CD4-positive, alpha-beta T cell treated with Interleukin-6 for 4 hours (primary cell): ENCODE results near the gene IFI44.

Experiments
- DNase-seq: peaks from one replicate; pipeline ENCODE4 v3.0.0-alpha.2; 2020; ENCODE audit warnings: mixed read lengths

Gene IFI44, protein sequence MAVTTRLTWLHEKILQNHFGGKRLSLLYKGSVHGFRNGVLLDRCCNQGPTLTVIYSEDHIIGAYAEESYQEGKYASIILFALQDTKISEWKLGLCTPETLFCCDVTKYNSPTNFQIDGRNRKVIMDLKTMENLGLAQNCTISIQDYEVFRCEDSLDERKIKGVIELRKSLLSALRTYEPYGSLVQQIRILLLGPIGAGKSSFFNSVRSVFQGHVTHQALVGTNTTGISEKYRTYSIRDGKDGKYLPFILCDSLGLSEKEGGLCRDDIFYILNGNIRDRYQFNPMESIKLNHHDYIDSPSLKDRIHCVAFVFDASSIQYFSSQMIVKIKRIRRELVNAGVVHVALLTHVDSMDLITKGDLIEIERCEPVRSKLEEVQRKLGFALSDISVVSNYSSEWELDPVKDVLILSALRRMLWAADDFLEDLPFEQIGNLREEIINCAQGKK

DNA sequence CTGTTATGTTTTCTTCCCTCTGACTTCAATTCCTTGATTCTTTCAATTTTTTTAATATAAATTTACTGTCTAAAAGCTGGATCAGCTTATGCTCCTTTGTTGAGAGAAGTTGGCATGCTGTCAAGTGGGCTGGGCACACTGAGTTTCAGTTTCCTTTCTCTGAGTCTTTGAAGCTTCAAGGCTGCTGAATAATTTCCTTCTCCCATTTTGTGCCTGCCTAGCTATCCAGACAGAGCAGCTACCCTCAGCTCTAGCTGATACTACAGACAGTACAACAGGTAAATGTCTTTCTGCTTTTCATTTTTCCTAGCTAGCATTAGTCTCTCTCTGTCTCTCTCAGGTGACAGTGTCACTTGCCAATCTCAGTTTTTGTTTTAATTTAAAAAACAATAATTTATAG is at the start of gene IFI44:
TSS of gene IFI44 (plus strand) at position 204 of the 400 bp plus-strand sequence. CDS start 365 bp downstream, outside the sequence.
- DNase-seq: peak; percentile 86

DNA sequence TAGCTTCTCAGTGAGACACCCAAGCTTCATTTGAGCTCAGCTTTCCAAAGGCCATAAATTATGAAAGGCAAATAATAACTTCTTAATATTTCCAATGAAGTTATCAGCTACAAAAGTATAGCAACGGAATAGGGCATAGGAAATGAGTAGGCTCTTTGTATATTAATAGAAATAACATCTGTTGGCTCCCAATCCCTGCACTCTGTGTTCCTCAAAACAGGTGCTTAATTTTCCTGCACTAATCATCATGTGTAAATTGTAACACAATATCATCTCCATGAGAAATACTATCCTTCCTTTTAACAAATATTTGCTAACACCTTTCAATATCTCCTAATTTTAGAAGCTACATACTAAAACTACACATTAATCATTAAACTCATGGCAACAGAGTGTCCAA is 48.6 kb upstream of the IFI44 start:
- no peak for DNase-seq

DNA sequence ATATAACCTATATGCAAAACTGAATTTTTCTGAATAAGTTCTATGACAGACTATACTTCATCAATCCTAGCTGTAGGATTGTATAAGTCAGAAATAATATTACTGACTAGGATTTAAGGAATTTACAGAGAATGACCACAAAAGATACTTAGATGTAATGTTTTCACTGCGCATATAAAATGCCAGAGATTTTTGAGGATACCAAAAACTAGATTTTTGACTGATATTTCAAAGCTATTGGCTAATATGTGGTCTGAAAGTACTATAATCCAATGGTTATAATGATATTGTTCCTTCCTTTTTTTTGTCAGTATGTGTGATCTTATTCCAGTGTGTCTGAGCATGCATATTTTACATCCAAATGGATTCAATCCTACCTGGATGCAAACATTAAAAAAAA is 46.4 kb upstream of the IFI44 start:
- no peak for DNase-seq

DNA sequence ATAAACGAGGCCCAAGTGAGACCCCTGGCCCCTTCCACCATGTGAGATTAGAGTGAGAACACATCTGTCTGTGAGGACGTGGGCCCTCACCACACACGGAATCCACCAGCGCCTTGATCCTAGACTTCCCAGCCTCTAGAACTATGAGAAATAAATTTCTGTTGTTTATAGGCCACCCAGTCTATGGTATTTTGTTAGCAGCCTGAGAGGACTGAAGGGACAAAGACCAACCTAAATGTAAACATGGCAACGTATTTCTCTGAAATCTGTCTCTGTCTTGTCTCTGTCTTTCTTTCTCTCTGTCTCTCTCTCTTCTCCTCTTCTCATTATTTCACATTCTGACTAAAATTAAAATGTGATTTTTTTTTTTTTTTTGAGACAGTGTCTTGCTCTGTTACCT is 45.0 kb upstream of the IFI44 start:
- DNase-seq: no peak

DNA sequence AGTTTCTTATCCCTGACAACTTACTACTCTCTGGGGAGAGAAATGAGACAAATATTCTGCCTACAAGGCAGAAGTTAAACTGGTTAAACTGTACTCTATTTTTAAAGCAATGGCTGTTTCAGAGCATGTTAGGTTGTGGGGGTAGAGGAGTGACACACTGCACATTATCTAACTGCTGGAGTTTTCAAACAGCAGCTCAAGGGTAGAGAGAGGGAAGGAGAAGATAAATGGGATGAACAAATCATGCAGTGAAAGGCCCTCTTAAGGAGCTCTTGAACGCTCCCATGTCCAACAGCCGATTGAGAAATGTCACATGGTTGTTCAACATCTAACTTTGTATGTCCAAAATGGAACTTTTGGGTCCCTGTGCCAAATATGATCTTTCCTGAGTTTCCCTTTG is 43.4 kb upstream of the IFI44 start:
- DNase-seq: no peak

DNA sequence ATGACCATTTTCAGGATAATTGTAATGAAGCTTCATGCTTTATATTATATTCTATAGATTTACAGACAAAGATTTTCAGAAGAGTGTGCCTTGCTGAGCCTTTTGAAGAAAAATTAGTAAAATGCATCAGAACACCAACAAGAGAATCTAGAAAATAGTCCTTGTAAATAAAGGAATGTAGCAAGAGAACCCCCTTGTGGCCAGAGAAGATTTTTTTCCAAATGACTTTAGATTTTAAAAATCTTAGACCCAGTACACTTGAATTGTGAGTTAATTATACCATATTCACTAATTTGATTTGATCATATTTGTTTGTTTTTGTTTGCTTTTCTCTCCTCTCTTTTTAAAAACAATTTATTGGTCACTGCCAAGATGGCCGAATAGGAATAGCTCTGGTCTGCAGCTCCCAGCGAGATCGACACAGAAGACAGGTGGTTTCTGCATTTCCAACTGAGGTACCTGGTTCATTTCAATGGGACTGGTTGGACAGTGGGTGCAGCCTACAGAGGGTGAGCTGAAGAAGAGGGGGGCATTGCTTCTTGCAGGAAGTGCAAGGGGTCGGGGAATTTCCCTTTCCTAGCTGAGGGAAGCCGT is 42.2 kb upstream of the IFI44 start:
- DNase-seq: no peak

DNA sequence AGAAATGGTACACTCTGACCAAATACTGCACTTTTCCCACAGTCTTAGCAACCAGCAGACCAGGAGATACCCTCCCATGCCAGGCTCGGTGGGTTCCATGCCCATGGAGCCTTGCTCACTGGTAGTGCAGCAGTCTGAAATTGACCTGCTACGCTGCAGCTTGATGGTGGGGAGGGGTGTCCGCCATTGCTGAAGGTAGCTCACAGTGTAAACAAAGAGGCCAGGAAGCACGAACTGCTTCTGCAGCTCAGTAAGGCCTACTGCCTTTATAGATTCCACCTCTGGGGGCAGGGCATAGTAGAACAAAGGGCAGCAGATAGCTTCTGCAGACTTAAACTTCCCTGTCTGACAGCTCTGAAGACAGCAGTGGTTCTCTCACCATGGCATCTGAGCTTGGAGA is 41.7 kb upstream of the IFI44 start:
- no peak for DNase-seq

DNA sequence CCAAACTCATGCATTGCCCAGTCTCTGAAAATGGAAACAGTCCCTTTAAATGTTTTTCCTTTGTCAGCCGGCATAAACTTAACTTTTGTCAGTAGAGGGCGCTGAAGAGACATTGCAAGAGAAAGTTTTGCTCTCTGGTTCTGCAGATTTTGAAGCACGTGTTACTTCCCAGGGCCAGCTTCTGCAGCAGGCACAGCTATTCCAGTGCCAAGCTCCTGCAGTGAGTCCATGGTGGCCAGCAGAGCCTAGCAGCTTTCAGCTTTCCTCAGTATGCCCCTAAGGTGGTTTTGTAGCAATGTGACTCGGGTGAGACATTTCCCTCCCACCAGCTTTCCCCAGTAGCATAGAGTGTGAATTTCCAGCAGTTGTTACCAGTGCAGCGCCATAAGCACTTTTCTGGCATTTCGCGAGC is 32.0 kb upstream of the IFI44 start:
- peak; percentile 66 for DNase-seq

DNA sequence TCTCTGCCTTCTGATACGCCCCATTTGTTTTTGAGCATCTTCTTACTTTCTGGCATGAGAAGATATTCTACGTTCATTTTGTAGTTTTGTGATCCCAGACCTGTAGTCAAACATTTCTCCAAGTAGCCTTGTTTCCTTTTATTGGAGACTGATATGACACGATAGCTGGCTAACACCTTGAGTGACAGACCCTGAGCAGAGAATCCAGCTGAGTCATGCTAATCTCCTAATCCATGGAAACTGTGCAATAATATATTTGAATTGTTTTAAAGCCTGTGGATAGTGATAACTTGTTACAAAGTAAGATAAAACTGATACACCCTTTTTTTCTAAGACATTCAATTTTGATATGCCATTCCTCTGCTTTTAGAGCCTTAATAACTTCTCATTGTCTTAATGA is 30.6 kb upstream of the IFI44 start:
- no peak for DNase-seq

DNA sequence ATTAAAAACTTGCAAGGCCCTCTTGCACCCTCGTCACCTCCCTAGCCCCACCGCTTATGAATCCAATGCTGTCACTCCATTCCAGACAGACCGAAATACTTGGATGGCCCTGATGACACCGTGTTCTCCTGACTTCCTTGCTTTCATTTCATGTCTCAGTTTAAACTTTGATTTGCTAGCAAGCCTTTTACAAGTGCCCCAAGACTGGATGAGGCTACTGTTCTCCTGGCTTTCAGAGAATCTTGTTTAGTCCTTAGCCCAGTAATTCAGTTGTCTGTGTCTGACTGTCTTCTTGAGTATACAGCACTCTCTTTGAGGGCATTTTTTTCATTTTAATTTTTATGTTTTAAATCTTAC is 30.2 kb upstream of the IFI44 start:
- DNase-seq: no peak

DNA sequence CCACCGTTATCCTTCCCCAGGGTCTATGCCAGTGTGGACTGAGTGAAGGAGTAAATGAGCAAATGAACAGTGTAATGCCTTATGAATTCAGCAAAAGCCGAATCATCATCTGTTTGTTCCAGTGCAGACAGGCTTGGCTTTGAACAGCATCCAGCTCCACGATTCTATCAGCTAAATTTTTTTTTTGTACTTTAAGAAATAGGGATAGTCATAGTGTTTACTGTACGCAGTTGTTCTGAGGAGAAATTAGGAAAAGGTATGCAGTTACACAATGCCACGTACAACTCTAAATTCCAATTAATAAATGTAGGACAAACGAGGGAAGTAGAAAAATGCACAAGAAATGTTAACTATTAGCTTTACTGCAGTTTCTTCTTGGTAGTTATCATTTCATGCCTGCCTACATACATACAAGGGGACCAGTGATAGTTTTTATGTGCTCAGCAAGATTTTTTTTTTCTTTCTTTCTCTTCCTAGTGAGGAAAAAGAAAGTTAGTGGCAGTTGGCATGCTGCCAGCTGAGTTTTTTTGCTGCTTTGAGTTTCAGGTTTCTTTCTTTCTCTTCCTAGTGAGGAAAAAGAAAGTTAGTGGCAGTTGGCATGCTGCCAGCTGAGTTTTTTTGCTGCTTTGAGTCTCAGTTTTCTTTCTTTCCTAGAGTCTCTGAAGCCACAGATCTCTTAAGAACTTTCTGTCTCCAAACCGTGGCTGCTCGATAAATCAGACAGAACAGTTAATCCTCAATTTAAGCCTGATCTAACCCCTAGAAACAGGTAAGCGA is 29.6 kb upstream of the IFI44 start, which contains the start of gene IFI44L:
TSS of gene IFI44L (plus strand) at position 646 of the 777 bp plus-strand sequence. CDS start 7,468 bp downstream, outside the sequence.
- DNase-seq: peak; percentile 80

DNA sequence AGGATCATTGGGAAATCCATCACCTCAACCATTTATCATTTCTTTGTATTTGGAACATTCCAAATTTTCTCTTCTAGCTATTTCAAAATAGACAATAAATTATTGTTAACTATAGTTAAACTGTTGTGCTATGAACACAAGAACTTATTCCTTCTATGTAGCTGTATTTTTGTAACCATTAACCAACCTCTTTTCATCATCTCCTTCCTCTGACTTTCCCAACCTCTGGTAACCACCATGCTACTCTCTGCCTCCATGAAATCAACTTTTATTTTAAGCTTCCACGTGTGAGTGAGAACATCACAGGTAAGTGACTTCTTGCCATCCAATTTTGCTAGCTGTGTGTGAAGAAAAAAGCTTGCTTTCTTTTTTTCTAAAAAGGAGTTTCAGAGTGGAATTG is 29.0 kb upstream of the IFI44 start:
- DNase-seq: no peak

DNA sequence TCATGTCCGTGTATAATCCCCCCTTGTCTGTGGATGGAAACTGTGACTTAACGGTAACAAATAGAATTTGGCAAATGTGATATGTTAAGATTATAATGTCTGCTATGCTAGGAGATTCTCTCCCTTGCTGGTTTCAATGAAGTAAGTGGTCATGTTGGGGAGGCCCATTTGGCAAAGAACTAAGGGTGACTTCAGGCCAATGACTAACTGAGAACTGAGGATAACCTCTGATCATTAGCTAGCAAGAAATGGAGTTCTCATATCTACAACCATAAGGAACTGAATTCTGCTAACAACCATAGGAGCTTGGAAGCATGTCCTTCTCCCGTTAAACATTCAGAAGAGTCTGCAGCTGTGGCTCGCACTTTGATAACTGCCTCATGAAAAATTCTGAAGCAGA is 27.1 kb upstream of the IFI44 start:
- no peak for DNase-seq

DNA sequence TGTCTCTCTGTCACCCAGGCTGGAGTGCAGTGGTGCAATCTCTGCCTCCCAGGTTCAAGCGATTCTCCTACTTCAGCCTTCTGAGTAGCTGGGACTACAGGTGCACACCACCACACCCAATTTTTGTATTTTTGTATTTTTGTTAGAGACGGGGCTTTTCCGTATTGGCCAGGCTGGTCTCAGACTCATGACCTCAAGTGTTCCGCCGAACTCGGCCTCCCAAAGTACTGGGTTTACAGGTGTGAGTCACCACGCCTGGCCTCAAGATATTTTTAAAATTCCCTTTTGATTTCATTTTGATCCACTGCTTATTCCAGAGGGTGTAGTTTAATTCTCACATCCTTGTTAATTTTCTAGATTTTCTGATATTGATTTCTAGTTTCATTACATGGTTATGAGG is 25.6 kb upstream of the IFI44 start:
- no peak for DNase-seq

DNA sequence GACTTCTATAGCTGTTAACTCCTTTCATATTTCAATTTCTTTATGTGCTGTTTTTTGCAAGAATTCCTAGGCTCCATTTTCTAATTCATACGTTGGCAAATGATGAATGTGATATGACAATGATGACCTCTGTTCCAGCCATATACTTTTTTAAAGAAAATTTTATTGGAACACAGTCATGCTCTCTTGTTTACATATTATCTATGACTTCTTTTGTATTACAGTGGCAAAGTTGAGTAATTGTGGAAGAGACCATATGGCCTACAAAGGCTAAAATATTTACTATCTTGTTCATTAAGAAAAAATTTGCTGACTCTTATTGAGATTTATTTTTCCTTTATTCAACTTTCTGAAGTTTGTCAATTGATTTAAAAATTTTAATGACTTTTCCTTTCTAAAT is 22.3 kb upstream of the IFI44 start:
- DNase-seq: no peak

DNA sequence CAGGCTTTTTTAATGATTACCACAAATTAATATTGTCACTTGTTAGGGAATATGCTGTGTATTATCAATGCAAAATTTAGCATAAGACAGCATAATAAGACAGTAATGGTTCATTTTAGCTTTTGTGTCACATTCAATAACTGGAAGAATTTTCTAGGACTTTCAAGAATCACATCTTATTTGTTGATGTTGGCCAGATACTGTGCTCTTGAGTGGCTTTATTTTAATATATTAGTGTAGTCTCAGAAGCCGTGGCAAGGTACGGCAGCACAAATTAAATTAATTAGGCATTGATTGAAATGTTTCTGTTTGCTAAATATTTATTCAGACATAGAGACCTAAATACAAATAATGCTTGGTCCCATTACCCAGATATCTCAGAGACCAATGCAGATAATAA is 19.0 kb upstream of the IFI44 start:
- no peak for DNase-seq

DNA sequence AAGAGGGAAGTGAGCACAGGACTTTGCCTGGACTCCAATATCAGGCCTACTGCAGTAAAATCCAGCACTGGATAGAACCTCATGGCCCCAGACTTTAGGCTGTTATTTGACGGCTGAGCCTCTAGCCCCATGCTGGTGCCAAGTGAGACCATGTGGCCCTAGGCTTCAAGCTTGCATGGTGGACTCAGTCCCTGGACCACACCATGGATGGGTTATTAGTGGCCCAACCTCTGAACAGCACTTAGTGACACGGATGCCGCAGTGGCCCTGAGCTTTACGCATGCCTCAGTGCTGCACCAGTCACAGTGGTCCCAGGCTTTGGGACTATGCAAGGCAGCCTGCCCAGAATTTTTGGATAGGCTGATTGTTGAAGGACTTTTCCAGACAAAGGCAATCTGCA is 16.4 kb upstream of the IFI44 start:
- no peak for DNase-seq

DNA sequence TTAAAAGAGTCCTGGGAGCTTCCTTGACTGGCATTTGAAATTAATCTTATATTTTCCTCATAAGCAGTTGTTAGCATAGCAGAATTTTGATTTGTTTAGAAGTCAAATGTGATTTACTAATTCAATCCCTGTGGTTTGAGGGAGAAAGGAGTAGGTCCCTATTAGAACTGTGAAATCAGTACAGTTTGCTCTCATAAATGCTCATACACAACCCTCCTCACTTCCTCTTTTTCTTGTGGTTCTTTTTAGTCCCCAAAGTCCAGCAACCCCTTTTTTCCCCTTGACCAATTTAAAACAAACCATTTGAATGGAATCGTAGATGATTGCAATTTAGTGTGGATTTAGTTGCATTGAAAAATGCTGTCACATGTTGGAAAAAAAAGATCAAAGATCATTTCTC is 9.2 kb upstream of the IFI44 start:
- no peak for DNase-seq

DNA sequence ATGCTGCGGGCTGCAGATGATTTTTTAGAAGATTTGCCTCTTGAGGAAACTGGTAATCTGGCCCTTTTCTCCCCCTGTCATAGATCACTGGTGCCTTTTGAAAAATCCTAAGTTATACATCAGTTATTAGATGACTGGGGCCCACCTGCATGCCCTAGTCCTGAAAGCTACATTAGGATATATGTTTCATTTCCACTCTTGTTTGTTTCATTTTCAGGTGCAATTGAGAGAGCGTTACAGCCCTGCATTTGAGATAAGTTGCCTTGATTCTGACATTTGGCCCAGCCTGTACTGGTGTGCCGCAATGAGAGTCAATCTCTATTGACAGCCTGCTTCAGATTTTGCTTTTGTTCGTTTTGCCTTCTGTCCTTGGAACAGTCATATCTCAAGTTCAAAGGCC is 8.1 kb upstream of the IFI44 start:
- DNase-seq: no peak

DNA sequence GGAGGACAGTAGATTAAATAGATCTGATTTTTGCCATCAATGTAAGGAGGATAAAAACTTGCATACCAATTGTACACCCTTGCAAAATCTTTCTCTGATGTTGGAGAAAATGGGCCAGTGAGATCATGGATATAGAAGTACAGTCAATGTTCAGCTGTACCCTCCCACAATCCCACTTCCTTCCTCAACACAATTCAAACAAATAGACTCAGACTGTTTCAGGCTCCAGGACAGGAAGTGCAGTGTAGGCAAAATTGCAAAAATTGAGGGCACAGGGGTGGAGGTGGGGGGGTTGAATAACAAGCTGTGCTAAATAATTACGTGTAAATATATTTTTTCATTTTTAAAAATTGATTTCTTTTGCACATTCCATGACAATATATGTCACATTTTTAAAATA is 3.9 kb upstream of the IFI44 start:
- DNase-seq: peak; percentile 46

DNA sequence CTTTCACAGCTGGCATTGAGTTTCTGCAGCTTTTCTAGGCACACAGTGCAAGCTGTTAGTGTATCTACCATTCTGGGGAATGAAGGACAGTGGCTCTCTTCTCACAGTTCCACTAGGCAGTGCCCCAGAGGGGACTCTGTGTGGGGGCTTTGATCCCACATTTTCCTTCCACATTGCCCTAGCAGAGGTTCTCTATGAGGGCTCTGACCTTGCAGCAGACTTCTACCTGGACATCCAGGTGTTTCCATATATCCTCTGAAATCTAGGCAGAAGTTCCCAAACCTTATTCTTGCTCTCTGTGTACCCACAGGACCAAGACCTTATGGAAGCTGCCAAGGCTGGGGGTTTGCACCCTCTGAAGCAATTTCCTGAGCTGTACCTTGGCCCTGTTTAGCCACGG is 2.4 kb upstream of the IFI44 start:
- no peak for DNase-seq

DNA sequence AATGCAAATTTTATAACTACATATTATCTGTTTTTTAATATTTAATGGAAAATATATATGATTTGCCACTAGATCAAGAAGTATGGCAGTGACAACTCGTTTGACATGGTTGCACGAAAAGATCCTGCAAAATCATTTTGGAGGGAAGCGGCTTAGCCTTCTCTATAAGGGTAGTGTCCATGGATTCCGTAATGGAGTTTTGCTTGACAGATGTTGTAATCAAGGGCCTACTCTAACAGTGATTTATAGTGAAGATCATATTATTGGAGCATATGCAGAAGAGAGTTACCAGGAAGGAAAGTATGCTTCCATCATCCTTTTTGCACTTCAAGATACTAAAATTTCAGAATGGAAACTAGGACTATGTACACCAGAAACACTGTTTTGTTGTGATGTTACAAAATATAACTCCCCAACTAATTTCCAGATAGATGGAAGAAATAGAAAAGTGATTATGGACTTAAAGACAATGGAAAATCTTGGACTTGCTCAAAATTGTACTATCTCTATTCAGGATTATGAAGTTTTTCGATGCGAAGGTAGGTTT is 556 bp downstream of the IFI44 start:
- no peak for DNase-seq

DNA sequence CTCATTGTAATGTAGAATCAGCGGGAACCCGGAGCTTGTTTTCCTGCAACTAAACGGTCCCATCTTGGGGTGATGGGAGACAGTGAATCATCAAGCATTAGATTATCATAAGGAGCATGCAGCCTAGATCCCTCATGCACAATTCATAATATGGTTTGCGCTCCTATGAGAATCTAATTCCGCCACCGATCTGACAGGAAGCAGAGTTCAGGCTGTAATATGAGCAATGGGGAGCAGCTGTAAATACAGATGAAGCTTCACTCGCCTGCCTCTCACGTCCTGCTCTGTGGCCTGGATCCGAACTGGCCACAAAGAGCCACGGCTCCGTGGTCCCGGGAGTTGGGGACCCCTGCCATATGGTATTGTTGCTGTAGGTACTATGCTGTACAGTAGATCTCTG is 1.6 kb downstream of the IFI44 start:
- peak; percentile 44 for DNase-seq
